ENCODE results near the gene DAPP1.
"Not testable (repeated sequence)": the region's sequence is repeated elsewhere in the genome, so short reads cannot be mapped to it uniquely, and the experiment has no call there.

DAPP1 gene

DNA sequence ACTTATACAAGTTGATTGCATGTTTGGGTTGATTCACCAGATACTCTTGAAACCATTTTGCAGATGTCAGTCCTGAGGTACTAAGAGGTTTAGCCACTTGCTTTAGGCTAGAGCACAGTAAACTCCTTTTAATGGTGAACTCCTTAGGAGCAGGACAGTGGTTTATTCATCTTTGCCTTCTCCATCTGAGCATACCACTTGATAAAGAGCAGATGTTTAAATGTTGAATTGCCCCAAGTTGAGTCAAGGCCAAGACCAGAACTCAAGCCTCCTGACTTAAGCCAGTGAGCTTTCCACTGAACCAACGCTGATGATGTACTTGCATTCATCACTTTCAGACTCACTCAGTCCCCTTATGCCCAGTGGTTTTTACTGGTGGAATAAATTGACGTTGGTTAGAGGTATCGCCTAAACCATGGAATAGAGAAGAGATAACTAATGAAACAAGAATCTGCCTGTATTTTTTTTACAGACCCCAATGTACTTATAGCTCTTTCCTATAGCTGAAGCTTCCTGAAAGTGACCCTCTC, 7.5 kb downstream of the DAPP1 start:
- no peak for DNase-seq (ENCODE audit: low spot score)

DNA sequence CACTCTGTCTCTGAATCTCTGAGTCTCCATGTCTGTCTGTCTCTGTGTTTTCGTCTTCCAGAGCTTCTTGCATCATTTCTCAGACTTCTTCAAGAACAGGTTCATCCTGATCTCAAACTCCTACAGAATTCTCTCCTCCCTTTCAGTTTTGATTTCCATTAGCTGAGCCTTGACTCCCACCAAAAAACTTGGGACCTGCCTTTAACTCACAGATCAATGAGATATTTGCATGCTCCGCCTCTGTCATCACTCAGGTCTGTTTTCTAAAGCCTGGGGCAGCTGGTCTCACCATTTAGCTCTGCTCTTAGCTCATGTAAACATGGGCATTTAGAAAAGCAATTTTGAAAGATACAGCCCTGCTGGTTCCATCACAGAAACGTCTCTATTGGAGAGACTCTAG, 8.6 kb downstream of the DAPP1 start:
- DNase-seq (ENCODE audit: low spot score), result no peak

DNA sequence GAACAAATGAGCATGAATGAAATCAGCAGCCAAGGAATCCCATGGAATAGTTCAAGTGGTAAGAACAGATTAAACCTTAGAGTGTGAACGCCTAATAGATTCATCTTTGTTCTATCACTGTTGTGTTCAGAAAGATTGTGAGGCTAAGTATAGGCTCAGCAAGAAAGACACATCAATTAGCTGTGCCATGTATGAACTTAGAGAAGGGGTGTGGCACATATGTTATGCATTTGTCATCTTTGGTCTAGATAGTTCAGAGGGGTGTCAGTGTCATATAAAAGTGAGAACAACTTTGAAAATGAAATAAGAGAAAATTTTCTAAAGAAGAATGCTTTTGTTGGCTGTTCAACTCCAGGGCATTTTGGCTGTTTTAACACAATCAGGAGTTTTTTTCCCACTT, 9.4 kb downstream of the DAPP1 start:
- no peak for DNase-seq (ENCODE audit: low spot score)

DNA sequence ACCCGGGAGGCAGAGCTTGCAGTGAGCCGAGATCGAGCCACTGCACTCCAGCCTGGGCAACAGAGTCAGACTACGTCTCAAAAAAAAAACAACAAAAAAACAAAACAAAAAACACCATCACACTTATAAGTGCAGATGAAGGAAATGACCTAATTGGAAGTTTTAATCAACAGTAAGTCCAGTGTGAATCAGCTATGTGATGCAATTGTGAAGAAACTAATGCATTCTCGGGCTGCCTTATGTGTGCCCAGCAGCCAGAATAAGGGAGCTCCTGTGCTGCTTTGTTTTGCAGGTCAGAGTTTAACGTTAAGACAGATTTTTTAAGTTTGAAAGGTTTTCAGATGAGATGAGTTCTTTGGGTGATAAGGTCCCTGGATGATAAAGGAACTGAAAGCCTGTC, 10.8 kb downstream of the DAPP1 start:
- no peak for DNase-seq (ENCODE audit: low spot score)

DNA sequence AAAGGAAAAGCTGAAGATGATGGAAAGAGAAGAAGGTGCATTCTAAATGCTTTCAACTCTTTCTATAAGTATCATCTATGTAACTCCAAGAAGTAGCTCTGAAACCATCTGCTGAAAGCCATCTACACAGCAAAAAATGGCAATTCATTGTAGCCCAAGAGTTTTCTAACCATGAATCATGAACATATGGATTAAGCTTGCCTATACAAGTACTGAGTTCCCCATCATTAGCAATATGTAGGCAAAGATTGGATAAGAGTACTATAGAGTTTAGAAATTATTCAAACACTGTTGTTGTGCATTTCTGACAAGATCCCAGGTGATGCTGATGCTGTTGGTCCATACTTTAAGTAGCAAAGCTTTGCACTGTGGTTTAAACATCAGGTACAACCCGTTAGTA, 11.2 kb downstream of the DAPP1 start:
- DNase-seq (ENCODE audit: low spot score), result no peak

DNA sequence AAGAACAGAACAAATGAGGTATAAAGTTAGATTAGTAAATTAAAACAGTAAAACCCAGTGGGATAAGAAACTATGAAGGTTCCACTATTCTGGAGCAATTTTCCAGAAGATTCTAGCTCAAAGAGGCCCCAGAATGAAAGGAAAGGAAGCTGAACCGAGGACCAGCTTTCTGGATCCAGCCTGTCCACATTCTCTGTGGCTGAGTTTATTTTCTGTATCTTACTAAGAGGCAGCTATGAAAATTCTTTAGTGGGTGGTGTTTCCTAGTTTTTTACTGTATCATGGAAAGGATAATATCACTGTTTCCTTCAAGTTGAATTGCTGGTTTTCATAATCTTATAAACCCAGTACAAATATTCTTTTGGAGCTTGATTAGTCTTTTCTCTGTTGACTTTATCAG, 11.8 kb downstream of the DAPP1 start:
- DNase-seq (ENCODE audit: low spot score), result no peak

DNA sequence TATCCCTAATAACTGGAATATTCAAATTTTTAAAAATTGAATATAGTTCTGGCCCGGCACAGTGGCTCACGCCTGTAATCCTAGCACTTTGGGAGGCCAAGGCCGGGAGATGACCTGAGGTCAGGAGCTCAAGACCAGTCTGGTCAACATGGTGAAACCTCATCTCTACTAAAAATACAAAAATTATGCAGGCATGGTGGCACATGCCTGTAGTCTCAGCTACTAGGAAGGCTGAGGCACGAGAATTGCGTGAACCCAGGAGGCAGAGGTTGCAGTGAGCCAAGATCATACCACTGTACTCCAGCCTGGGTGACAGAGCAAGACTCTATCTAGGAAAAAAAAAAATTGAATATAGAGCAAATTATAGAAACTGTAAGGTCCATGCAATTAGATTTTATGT, 13.4 kb downstream of the DAPP1 start:
- not testable (repeated sequence) for DNase-seq (ENCODE audit: low spot score)

DNA sequence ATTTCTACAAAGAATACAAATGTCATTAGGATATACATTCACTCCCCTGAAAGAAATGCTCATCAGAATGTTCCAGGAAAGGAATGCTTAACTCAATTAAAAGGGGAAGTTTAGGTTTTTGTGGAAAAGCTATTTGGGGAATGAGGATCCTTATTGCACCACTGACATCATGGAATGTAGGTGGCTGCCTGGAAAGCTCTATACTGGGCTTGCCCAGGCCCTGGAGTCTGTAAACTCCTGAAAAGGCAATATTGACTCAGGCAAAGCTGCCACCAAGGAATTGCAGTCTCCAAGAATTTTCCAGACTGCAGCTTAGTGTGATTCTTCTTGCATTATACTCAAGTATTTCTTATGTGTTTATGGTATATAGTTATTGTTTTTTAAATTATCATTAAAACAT, 15.7 kb downstream of the DAPP1 start:
- no peak for DNase-seq (ENCODE audit: low spot score)

DNA sequence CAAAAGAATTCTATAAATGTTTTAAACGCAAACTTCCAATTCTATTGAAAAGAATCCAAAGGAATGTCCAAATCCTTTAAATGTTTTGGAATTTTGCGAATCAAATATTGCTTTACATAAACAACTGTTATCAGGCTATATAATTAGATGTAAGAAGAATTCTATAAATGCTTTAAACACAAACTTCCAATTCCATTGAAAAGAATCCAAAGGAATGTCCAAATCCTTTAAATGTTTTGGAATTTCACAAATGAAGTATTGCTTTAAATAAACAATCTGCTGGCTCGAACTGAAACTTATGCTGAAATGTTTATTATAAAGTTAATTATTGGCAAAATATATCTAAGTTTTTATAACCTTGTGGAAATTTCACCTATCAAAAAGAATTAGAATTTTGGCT, 16.1 kb downstream of the DAPP1 start:
- DNase-seq (ENCODE audit: low spot score), result no peak

DNA sequence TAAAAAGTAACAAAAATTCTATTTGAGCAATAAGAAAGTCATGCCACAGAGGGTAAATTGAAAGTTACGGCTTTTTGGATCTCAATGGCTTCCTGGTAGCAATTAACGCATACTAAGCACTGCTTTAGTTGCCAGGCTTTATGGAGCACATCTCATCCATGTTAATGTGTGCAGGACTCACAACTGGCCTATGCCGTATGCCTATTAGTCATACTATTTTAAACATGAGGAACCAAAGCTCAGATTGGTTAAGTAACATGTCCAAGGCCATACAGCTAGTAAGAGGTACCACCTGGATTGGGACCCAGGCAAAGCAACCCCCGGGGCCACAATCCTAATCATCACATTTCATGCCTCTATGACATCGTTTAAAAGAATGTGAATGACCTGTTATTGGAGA, 17.1 kb downstream of the DAPP1 start:
- no peak for DNase-seq (ENCODE audit: low spot score)

DNA sequence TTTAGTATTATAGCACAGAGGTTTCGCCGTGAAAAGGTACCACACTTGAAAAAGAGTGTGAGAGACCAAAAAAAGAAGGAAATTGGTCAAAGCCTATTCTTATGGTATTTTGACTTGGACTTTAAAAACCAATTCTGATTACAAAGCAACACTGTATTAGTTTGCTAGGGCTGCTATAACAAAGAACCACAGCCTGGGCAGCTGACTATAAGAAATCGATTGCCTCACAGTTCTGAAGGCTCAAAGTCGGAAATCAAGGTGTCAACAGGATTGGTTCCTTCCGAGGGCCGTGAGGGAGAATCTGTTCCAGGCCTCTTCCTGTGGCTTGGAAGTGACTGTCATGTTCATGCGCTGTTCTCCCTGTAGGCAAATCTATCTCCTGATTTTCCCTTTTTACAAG, 17.9 kb downstream of the DAPP1 start:
- no peak for DNase-seq (ENCODE audit: low spot score)

DNA sequence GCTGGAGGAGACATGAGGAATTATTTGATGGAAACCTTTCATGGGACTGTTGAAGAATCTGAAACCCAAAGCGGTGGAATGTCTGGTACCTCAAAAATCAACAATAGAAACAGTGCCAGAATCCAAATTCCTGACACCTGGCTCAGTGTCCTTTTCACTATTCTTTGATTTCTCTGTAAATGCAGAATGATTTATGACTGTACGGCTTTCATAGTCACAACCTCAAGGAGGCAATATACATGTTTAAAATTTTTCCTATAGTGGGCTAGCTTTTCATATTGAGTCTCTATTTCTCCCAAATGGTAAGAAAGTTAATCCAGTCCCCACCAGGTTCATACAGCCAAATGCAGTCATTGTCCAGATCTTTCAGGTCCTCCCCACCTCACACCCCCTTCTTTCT, 19.3 kb downstream of the DAPP1 start:
- no peak for DNase-seq (ENCODE audit: low spot score)

DNA sequence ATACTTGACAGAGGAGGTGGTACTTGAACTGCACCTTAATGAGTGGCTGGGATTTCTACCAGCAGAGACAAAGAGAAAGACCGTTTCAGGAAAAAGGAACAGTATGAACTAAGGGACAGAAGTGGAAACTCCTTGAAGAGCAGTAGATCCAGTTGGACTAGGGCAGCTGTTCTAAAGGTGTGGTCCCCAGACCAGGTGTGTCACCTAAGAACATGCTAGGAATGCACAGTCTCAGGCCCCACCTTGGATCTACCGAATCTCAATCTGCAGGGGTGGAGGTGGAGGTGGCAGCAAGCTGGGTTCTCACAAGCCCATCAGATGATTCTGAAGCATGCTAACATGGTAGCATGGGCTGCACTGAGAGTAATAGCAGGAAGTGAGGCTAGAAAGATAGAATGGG, 22.3 kb downstream of the DAPP1 start:
- no peak for DNase-seq (ENCODE audit: low spot score)

DNA sequence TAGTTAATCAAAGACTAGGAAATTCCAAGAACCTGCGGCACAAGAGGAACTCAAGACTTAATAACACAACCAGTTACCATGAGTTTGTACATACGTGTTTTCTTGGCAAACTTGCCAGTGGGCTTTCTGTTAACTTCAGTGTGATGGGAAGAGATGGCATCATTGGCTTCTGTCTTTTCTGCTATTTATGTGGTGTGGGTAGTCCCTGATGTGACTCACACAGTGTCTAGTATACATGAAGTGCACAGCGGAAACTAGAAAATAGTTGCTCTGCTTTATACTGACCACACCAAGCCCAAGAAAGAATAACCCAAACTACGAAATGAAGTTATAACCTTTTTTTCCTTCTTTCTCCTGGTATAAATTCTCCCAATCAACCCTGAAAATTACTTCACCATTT, 24.5 kb downstream of the DAPP1 start:
- DNase-seq (ENCODE audit: low spot score), result no peak

DNA sequence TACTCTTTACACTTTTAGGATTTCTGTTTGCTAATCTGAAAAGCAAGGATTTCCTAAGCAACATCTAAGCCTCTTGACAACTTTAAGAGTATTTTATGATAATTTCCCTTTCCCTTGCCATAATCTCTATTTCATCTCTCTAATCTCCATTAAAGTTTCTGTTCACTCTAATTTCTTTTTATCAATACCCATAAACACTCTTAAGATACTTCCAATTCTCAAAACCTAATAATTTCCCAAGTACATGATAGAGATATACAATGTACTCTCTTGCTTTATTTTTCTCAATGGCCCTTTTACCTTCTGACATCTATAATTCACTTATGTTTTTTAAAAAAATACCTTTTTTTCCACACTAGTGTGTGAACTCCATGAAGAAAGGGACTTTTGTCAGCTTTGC, 26.8 kb downstream of the DAPP1 start:
- no peak for DNase-seq (ENCODE audit: low spot score)

DNA sequence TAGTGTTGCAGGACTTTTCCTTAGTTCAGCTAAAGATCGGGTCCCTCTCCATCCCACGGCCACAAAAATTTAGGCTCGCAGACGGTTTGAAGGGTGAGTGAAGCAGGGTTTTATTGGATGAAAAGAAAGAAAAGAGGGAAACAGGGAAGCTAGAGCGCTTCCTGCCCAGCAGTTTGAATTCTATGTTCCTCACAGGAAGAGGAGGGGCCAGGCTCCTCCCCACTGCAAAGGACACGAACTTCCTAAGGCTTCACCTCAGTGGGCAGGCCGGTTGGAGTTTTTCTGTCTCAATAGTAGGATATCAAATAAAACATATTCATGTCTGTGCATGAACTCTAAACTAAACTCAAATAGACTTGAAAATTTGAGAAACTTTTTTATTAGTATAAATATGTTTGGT, 27.4 kb downstream of the DAPP1 start:
- DNase-seq (ENCODE audit: low spot score), result no peak

DNA sequence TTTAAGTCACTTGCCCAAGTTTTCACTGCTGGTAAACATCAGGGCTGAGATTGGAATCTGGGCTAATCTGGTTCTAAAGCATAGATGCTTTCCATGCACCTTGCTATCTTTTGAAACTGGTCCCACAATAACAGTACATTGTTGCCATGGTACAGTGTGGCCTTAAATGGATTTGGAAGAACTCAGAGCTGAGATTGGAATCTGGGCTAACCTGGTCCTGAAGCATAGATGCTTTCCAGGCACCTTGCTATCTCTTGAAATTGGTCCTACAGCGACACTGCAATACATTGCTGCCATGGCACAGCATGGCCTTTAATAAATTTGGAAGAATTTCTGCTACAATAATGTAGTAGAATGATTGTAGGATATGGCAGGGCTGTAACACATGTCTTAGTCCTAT, 28.6 kb downstream of the DAPP1 start:
- DNase-seq (ENCODE audit: low spot score), result no peak

DNA sequence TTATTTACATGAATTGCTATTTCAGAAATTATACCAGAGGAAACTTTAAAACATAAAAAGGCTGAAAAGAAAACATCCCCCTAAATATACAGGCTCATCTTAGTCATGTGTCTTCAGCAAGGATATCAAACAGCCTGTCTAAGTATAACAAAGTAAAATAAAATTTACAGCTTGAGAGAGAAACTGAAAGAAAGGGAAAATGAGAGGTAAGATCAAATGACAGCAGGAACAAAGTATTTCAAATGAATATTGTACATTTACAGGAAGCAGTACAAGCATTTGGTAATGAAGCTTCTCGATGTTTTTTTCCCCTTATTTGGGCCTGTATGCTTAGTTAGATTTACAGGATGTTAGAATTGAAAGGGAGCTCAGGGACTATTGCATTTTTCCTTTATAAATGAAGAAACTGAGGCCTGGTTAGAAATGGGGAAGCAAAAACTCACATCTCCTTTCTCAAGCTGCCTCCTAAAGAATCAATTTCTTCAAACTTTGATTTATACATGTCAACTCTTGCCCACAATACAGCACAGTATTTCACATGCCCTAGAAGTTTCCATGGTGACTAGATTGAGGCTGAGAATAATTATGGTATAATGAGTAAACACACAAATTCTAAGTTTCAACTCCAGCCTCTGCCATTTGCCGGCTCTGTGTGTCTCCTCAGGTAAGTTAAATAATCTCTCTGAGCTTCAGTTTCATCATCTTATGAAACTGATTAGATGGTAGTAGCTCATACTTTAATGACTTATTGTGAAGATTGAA, 29.3 kb downstream of the DAPP1 start:
- no peak for DNase-seq (ENCODE audit: low spot score)

DNA sequence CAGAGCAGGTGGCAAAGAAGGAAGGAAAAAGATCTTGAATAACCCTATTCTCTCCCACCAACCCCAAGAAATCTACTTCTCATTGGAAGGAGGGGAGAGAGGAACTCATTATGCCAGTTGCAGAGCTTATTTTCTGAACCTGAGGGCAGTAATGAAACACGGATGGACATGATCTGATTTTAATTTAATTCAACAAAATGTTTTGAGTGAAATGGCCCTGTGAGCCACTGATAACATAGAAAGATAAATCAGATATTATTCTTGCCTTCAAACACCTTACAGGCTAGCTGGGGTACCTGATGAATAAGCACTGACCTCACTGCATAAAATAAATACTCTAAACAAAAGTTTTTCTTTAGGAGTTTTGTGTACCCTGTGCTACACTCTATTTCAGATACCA, 30.3 kb downstream of the DAPP1 start:
- DNase-seq (ENCODE audit: low spot score), result no peak

DNA sequence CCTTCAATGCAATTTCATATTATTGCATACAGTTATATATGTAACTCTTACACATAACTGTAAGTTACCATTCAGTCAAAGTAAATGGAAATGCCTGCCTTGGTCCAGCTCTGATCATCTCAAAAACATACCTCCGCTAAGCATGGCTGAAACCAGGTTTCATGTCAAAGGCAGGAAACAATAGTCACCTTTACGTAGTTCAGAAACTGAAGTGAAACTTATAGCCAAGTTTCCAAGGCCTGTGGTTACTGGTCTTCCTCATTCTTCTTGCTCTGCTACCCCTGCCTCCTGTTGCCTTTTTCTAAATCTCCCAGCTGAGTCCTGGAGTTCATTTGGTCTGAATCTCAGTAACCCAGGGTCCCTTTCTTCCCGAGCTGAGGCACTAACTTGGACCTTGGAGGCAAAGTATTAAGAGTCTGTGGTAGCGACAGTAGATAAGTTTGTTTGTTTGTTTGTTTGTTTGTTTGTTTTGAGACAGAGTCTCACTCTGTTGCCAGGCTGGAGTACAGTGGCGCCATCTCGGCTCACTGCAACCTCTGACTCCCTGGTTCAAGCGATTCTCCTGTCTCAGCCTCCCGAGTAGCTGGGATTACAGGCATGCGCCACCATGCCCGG, 30.8 kb downstream of the DAPP1 start:
- no peak for DNase-seq (ENCODE audit: low spot score)

DNA sequence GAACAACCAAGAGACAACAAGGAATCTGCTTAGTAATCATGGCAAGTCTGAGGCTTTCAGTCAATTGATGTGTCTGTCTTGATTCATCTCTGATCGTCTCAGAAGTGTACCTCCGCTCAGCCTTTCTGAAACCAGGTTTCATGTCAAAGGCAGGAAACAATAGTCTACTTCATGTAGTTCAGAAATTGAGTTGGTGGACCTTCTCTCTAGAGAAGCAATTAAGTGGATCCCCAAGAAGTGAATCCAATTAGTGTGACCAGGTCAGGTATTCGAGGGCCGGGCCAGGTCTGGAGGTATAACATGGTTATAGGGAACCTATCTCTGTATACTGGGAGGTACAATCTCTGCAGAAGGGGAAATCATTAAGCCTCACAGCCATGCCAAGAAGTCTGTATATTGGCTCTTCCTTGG, 32.0 kb downstream of the DAPP1 start:
- no peak for DNase-seq (ENCODE audit: low spot score)

DNA sequence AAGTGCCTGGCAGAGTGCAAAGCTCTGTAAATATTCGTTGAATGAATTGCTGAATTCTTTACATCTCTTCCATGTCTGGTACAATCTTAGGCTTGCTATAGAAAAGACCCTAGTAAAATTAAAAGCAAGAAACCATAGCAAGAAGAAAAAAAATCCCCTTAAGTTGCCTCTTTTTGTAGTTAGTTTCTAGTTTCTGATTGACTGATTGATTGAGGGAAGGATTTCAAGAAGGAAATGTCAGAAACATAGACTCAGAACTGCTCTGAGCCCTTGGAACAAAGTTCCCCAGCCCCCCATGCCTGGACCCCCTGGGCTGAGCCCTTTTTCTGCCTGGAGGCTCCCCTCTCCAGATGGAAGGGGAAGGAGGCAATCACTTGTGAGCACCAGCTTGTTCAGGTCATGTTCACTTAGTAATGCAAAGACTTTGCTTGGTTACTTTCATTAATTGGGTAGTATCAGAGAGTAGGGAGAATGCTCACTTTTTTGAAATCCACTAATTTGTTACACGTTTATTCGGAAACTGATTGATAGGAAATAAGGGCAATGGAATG, 35.6 kb downstream of the DAPP1 start:
- DNase-seq (ENCODE audit: low spot score), result no peak

DNA sequence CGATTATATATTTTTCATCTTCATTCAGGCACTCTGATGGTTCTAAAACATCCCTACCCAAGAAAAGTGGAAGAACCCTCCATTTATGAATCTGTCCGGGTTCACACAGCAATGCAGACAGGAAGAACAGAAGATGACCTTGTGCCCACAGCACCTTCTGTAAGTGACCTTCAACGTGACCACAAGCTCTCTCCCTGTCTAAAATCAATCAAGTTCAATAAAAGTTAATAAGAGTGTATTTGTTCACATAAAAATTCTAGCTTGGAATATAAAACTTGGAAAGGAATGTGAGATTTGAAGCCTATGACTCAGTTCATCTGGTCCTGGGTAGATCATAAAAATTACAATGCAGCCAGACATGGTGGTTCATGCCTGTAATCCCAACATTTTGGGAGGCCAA, 36.6 kb downstream of the DAPP1 start:
- no peak for DNase-seq (ENCODE audit: low spot score)

DNA sequence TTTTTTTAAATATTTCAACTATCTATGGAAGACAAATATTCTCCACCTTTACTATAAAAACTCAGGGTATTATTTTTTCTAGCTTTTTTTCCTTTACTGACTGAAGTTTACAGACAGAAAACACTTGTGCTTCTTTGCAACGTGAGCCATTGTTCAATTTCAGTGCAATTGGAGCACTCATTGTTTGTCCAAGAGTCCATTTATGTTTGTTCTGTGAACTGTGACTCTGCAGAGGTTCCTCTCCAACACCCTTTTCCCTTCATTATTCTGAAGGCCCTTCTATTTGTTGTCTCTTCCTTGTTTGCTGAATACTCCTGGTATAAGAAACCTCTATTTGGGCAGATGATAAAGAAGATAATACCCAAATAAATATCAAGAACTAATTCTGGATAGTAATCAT, 37.4 kb downstream of the DAPP1 start:
- no peak for DNase-seq (ENCODE audit: low spot score)

All from putamen (tissue), 1 donor.